Measurements from ENCODE around the gene HERC2. TPM values are rescaled to one million over a fixed set of nuclear protein-coding genes. Genes with fewer than 3 reads are reported as not detected.

HERC2 gene
- total and polyA plus RNA-seq, 2 of the 4 experiments (the other 2 are of a cell fraction), result 20.8 to 28.9 TPM

DNA sequence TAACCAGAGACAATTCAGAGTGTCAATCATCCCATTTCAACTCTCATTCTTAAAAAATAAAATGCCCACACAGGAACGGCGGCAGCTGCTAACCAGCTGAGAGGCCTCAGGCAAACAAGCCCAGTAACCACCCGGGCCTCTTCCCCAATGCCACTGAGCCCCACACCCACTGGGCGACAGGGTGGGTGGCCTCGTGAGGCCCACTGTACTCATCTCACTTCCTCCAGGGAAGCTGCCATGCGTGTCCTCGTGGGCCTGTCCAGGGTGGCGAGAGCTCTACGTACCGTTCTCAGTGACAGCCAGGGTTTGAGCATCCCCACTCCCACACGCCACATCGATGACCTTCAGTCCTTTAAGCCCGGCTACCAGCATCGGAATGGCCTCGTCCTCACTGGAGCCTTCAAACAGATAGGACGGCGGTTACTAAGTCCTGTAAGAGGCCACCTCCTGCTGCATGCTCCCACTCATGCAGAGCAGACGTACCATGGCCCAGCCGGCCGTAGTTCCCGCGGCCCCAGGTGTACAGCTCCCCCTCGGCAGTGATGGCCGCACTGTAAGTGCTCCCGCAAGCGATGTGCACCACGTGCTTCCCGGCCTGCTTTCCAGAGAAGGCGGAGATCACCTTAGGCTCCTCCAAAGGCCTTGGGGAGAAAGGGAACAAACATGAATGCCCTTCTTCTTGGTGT, 56.5 kb downstream of the HERC2 start:
- H2AFZ ChIP-seq (replicated peaks; ENCODE audit: low read length, poor library complexity), result no peak overlapping the region
- no peak for DNase-seq
- no peaks in the 10 kb centered on the region for H3K27me3 ChIP-seq (ENCODE audit: control insufficient read depth, insufficient read depth, low read length)
- no peak overlapping the region for H3K9ac ChIP-seq (ENCODE audit: low read depth, low read length)
- dilution Hi-C loops (cut with HindIII; ENCODE audit: low sequenced_read_pairs, unreplicated experiment) (no loop called here), intact Hi-C loops (cut with micrococcal nuclease) (loop anchor here (10.0 kb wide), 1 partner anchor 101 kb away; no protein-coding TSS in a partner anchor), in situ Hi-C loops (cut with MboI; ENCODE audit: low sequenced_read_pairs) (no loop called here)
- no peak overlapping the region for H2BK5ac ChIP-seq (ENCODE audit: low read depth, low read length, poor library complexity, severe bottlenecking)
- H4K5ac ChIP-seq (ENCODE audit: low read depth, low read length), result no peak overlapping the region
- H3K27ac ChIP-seq (ENCODE audit: insufficient read depth, low read length), result no peak overlapping the region
- H3K36me3 ChIP-seq (ENCODE audit: control insufficient read depth, insufficient read depth, low read length), result peaks cover 57% of the 10 kb centered on the region
- CTCF ChIA-PET, result no interaction called here
- no peak overlapping the region for H3K18ac ChIP-seq (ENCODE audit: low read depth, low read length)
- H4K20me1 ChIP-seq (ENCODE audit: insufficient read depth, low read length), result no peaks in the 10 kb centered on the region; the same call in 1 of the 2 replicates
- no peak overlapping the region for H3K14ac ChIP-seq (replicated peaks; ENCODE audit: low read depth, low read length)
- no peak overlapping the region for H3K23ac ChIP-seq (ENCODE audit: low read depth, low read length)
- POLR2A ChIA-PET (ENCODE audit: unreplicated experiment), result no interaction called here
- no peak overlapping the region for H2AK5ac ChIP-seq (ENCODE audit: low read depth, low read length)
- H2AK9ac ChIP-seq (replicated peaks; ENCODE audit: low read depth, low read length, poor library complexity), result no peak overlapping the region
- peaks cover 13% of the 10 kb centered on the region for H3K9me1 ChIP-seq (ENCODE audit: insufficient read depth, low read length)
- TF ChIP-seq RFX5 (IDR thresholded peaks at IDR 0.05; ENCODE audit: low read depth, low read length) (no peak), RAD21 (IDR thresholded peaks at IDR 0.05; ENCODE audit: low read length) (no peak), CHD1 (IDR thresholded peaks at IDR 0.05; ENCODE audit: low read depth, low read length) (no peak), FOS (IDR thresholded peaks at IDR 0.05; ENCODE audit: low read depth, low read length) (no peak), SMC3 (IDR thresholded peaks at IDR 0.05; ENCODE audit: low read depth, low read length) (no peak), MXI1 (IDR thresholded peaks at IDR 0.05; ENCODE audit: borderline replicate concordance, low read depth, low read length) (no peak), RCOR1 (IDR thresholded peaks at IDR 0.05; ENCODE audit: insufficient replicate concordance, low read length) (no peak), MAZ (IDR thresholded peaks at IDR 0.05; ENCODE audit: borderline replicate concordance, low read depth, low read length) (no peak), NFE2L2 (IDR thresholded peaks at IDR 0.05; ENCODE audit: low read depth, low read length) (no peak), POLR2A (IDR thresholded peaks at IDR 0.05; ENCODE audit: low read depth, low read length) (no peak), CEBPB (IDR thresholded peaks at IDR 0.05; ENCODE audit: low read depth, low read length) (no peak), BHLHE40 (IDR thresholded peaks at IDR 0.05; ENCODE audit: low read depth, low read length) (no peak), MAFK (IDR thresholded peaks at IDR 0.05; ENCODE audit: low read depth, low read length) (no peak)
- TF ChIP-seq, protein P1, sequence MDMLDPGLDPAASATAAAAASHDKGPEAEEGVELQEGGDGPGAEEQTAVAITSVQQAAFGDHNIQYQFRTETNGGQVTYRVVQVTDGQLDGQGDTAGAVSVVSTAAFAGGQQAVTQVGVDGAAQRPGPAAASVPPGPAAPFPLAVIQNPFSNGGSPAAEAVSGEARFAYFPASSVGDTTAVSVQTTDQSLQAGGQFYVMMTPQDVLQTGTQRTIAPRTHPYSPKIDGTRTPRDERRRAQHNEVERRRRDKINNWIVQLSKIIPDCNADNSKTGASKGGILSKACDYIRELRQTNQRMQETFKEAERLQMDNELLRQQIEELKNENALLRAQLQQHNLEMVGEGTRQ (IDR thresholded peaks at IDR 0.05; ENCODE audit: low read depth, low read length), result no peak
- TF ChIP-seq, protein P2, sequence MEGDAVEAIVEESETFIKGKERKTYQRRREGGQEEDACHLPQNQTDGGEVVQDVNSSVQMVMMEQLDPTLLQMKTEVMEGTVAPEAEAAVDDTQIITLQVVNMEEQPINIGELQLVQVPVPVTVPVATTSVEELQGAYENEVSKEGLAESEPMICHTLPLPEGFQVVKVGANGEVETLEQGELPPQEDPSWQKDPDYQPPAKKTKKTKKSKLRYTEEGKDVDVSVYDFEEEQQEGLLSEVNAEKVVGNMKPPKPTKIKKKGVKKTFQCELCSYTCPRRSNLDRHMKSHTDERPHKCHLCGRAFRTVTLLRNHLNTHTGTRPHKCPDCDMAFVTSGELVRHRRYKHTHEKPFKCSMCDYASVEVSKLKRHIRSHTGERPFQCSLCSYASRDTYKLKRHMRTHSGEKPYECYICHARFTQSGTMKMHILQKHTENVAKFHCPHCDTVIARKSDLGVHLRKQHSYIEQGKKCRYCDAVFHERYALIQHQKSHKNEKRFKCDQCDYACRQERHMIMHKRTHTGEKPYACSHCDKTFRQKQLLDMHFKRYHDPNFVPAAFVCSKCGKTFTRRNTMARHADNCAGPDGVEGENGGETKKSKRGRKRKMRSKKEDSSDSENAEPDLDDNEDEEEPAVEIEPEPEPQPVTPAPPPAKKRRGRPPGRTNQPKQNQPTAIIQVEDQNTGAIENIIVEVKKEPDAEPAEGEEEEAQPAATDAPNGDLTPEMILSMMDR (conservative IDR thresholded peaks at IDR 0.05; ENCODE audit: low read depth, low read length), result no peak
- TF ChIP-seq, protein P3, sequence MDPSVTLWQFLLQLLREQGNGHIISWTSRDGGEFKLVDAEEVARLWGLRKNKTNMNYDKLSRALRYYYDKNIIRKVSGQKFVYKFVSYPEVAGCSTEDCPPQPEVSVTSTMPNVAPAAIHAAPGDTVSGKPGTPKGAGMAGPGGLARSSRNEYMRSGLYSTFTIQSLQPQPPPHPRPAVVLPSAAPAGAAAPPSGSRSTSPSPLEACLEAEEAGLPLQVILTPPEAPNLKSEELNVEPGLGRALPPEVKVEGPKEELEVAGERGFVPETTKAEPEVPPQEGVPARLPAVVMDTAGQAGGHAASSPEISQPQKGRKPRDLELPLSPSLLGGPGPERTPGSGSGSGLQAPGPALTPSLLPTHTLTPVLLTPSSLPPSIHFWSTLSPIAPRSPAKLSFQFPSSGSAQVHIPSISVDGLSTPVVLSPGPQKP (IDR thresholded peaks at IDR 0.05; ENCODE audit: borderline replicate concordance, low read depth, low read length), result no peak
- H4K8ac ChIP-seq (ENCODE audit: low read depth in 2 of 2, low read length in 2 of 2), result no peak overlapping the region
- H3K4me2 ChIP-seq (ENCODE audit: low read depth, low read length), result no peak overlapping the region
- H2BK15ac ChIP-seq (ENCODE audit: low read depth, low read length), result no peak overlapping the region
- BruUV-seq (replicated peaks), result no TSS peak
- H2BK120ac ChIP-seq (ENCODE audit: low read depth, low read length), result no peak overlapping the region
- H3K4me1 ChIP-seq (ENCODE audit: control insufficient read depth, insufficient read depth, low read length), result no peaks in the 10 kb centered on the region
- H3K9me3 ChIP-seq (ENCODE audit: control insufficient read depth, insufficient read depth, low read length), result no peaks in the 10 kb centered on the region
- peaks cover 21 to 26% of the 10 kb centered on the region in 2 experiments; a peak in 3 of 4 replicates for H3K79me1 ChIP-seq (ENCODE audit: low read depth in 1 of 2, low read length in 2 of 2)
- no peak overlapping the region for H2BK20ac ChIP-seq (ENCODE audit: low read depth, low read length)
- WGBS, 2 experiments (ENCODE audit: extremely low coverage in 2 of 2, insufficient read length in 1 of 2), result 91% methylated on average over 6 of the region's 29 CpGs; no CpG with 5 or more reads in 1 of the 2 experiments
- no peak for ATAC-seq (ENCODE audit: low read depth)
- H3K4me3 ChIP-seq (ENCODE audit: insufficient read depth, low read depth, low read length), result no peak overlapping the region
- H3K56ac ChIP-seq (ENCODE audit: extremely low read depth, insufficient read depth, low read length), result no peak overlapping the region
- no peak overlapping the region for H3K4ac ChIP-seq (ENCODE audit: low read depth, low read length)
- H4K91ac ChIP-seq (ENCODE audit: insufficient read depth, low read depth, low read length), result no peak overlapping the region
